Aorta (tissue), 5 donors: ENCODE measurements around the gene IL21. TPM values are rescaled to one million over a fixed set of nuclear protein-coding genes. Genes with fewer than 3 reads are reported as not detected.

Experiments
- ATAC-seq: fragments of 200-7000 bp; cut with Tn5 transposase; one replicate; pipeline ENCODE4 v1.9.1; 2022; ENCODE audit warnings: moderate library complexity; ENCODE audit not compliant: low FRiP score
- DNase-seq, 2 donors: peaks; one replicate each; pipeline ENCODE4 v3.0.0-alpha.2; 2020
- H3K27ac ChIP-seq, 2 donors: one replicate each; pipeline ENCODE4 v1.5.1; 2013; ENCODE audit warnings: low read length in 2 of 2, mild to moderate bottlenecking in 2 of 2, moderate library complexity in 2 of 2, control low read depth in 1 of 2, inconsistent platforms in 1 of 2, low read depth in 1 of 2
- H3K27me3 ChIP-seq, 2 donors: one replicate each; pipeline ENCODE4 v1.6.1; 2013; ENCODE audit warnings: control low read depth in 1 of 2, low read length in 1 of 2, mild to moderate bottlenecking in 1 of 2, moderate library complexity in 1 of 2; ENCODE audit not compliant: insufficient read depth in 2 of 2, control insufficient read depth in 1 of 2
- H3K36me3 ChIP-seq, 2 donors: one replicate each; pipeline ENCODE4 v1.6.1; 2013; ENCODE audit warnings: control low read depth in 1 of 2, low read length in 1 of 2, mild to moderate bottlenecking in 1 of 2; ENCODE audit not compliant: insufficient read depth in 2 of 2, control insufficient read depth in 1 of 2
- H3K4me1 ChIP-seq, 2 donors: one replicate each; pipeline ENCODE4 v1.6.1; 2013; ENCODE audit warnings: low read length in 2 of 2, control low read depth in 1 of 2, mild to moderate bottlenecking in 1 of 2, moderate library complexity in 1 of 2; ENCODE audit not compliant: insufficient read depth in 2 of 2, control insufficient read depth in 1 of 2
- H3K4me3 ChIP-seq, 2 donors: one replicate each; pipeline ENCODE4 v1.5.1; 2013; ENCODE audit warnings: low read length in 2 of 2, control low read depth in 1 of 2, mild to moderate bottlenecking in 1 of 2
- H3K9me3 ChIP-seq: one replicate; pipeline ENCODE4 v1.6.1; 2013; ENCODE audit warnings: mild to moderate bottlenecking, low read length; ENCODE audit not compliant: control insufficient read depth
- WGBS, 2 donors: extraction: QIAGEN DNeasy Blood & Tissue Kit; methylation state at CpG; one replicate each; pipeline ENCODE4 v1.1.7; 2013; 5-methylcytosine and 5-hydroxymethylcytosine counted together
- intact Hi-C, 2 donors: fragments of 100-400 bp; cut with DNase I; formaldehyde crosslinking; loops; one replicate each; pipeline versions ENCODE4 v1.14.2 to v1.15.0; 2022
- polyA plus RNA-seq, 2 donors: library from polyadenylated mRNA; stranded (reverse); fragments of 200-250 nt; gene quantifications; one replicate each; pipeline ENCODE4 v1.2.3, GENCODE V29; 2013
- total RNA-seq, 2 donors: library from RNA; stranded (reverse); fragmentation: NEBNext Ultra II Directional; extraction: Animal tissue kit (Norgen Biotek cat#: 25700); gene quantifications; one replicate each; pipeline ENCODE4 v1.2.1, GENCODE V29; 2021
- donor health status: healthy with polysubstance abuse.
- donor health status: Bipolar disorder and iron deficiency.
- donor health status: DM: no; HTN: no; CAD: no.
- donor health status: DM: no; HTN: no; CAD: no.
- donor health status: DM: yes; HTN: yes; CAD: no.

IL21 gene
- total and polyA plus RNA-seq, 4 donors = not detected

GRCh38 chr4:122643257-122643656, 22.4 kb upstream of the IL21 start:
- no peak for ATAC-seq
- Histone ChIP-seq H3K4me3 (no peak overlapping the region), H3K9me3 (no peaks in the 10 kb centered on the region), H3K36me3 (no peaks in the 10 kb centered on the region), H3K27ac (no peak overlapping the region), H3K4me1 (no peaks in the 10 kb centered on the region), H3K27me3 (no peaks in the 10 kb centered on the region)
- intact Hi-C loops = no loop called here
- DNase-seq = no peak
- 84 to 86% methylated on average over 2 of the region's 2 CpGs for WGBS, 2 donors

DNA sequence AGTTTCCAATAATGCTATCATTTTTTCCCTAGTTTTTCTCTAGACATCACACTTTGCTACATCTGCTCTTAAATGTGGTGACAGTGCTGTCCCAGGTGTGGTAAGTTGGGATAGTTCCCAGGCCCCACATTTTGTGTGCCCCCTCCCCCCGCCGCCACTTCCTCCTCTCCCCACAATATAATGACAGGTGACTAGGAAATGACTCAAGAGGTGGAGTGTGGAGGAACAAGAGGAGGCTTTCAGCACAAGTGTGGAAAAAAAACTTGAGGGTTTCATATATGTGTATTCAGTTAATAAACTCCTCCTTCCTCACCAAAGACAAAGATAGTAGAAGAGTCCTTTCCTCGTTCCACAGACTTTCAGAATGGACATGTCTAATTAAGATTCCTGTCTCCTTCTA, 18.3 kb upstream of the IL21 start:
- H3K4me3 ChIP-seq = no peak overlapping the region
- DNase-seq = no peak
- H3K9me3 ChIP-seq = no peaks in the 10 kb centered on the region
- no peak overlapping the region for H3K27ac ChIP-seq
- H3K27me3 ChIP-seq = no peaks in the 10 kb centered on the region
- no peak for ATAC-seq
- intact Hi-C loops = no loop called here
- WGBS, 2 donors = 89% methylated on average over 3 of the region's 3 CpGs
- no peaks in the 10 kb centered on the region for H3K4me1 ChIP-seq
- H3K36me3 ChIP-seq = no peaks in the 10 kb centered on the region

DNA sequence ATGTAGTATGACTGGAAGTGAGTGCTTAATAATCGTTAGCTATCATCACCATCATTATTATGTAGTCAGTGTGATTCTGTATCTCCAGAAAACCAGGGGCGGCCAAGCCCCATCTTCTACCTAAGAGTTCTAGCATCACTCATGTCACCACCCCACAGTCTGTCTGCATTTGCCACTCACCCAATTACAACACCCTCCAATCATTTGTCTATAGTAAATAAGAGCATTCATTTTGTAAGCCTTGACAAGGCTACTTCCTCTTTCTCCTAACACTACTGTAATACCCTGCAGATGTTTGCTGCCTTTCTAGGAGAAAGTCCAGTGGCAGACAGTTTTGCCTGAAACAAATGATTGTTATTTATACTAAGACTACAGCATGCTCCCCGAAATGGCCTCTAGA, 15.8 kb upstream of the IL21 start:
- no peaks in the 10 kb centered on the region for H3K36me3 ChIP-seq
- no peak overlapping the region for H3K4me3 ChIP-seq
- ATAC-seq (no peak), DNase-seq (no peak)
- H3K27ac ChIP-seq = no peak overlapping the region
- WGBS, 2 donors = 58 to 59% methylated on average over 3 of the region's 3 CpGs
- H3K27me3 ChIP-seq = no peaks in the 10 kb centered on the region
- intact Hi-C loops = no loop called here
- no peaks in the 10 kb centered on the region for H3K9me3 ChIP-seq
- H3K4me1 ChIP-seq = no peaks in the 10 kb centered on the region

GRCh38 chr4:122635205-122635604, 14.3 kb upstream of the IL21 start:
- H3K36me3 ChIP-seq = no peaks in the 10 kb centered on the region
- H3K27me3 ChIP-seq = no peaks in the 10 kb centered on the region
- H3K9me3 ChIP-seq = no peaks in the 10 kb centered on the region
- H3K27ac ChIP-seq = no peak overlapping the region
- DNase-seq (no peak), ATAC-seq (no peak)
- intact Hi-C loops = no loop called here
- H3K4me3 ChIP-seq = no peak overlapping the region
- WGBS, 2 donors = 65 to 66% methylated on average over 3 of the region's 3 CpGs
- H3K4me1 ChIP-seq = no peaks in the 10 kb centered on the region

DNA sequence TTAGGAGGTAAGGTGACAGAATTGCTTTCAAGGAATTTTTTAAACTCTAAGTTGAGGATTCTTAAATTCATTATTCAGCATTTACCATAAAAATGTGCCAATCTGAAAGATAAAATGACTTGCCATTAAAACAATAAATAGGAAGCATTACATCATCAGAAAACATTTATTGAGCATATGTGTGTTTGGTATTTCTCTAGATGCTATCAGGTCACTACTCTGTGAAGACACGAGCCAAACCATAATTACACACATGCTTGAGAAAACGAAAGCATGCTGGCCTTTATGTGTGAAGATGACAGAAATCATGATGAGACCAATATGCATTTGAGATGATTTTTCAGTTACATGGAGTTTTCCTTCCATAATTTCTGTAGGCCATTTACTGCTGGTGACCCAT, 12.3 kb upstream of the IL21 start:
- Histone ChIP-seq H3K27me3 (no peaks in the 10 kb centered on the region), H3K9me3 (no peaks in the 10 kb centered on the region), H3K27ac (no peak overlapping the region), H3K36me3 (no peaks in the 10 kb centered on the region), H3K4me1 (no peaks in the 10 kb centered on the region), H3K4me3 (no peak overlapping the region)
- no peak for ATAC-seq
- WGBS, 2 donors = 62 to 71% methylated on average over 2 of the region's 2 CpGs
- DNase-seq = no peak
- intact Hi-C loops = no loop called here

GRCh38 chr4:122632396-122633143, 11.7 kb upstream of the IL21 start:
- H3K4me1 ChIP-seq = no peaks in the 10 kb centered on the region
- H3K9me3 ChIP-seq = no peaks in the 10 kb centered on the region
- no peak overlapping the region for H3K27ac ChIP-seq
- ATAC-seq (no peak), DNase-seq (no peak)
- intact Hi-C loops = no loop called here
- no peak overlapping the region for H3K4me3 ChIP-seq
- 36 to 39% methylated on average over 7 of the region's 7 CpGs for WGBS, 2 donors
- no peaks in the 10 kb centered on the region for H3K36me3 ChIP-seq
- no peaks in the 10 kb centered on the region for H3K27me3 ChIP-seq

GRCh38 chr4:122625156-122625555, 4.3 kb upstream of the IL21 start:
- WGBS, 2 donors = 64 to 69% methylated on average over 2 of the region's 2 CpGs
- no peak for ATAC-seq

GRCh38 chr4:122624205-122624604, 3.3 kb upstream of the IL21 start:
- no peak for ATAC-seq
- Histone ChIP-seq H3K36me3 (no peaks in the 10 kb centered on the region), H3K27ac (no peak overlapping the region), H3K4me1 (no peaks in the 10 kb centered on the region), H3K9me3 (no peaks in the 10 kb centered on the region), H3K4me3 (no peak overlapping the region), H3K27me3 (no peaks in the 10 kb centered on the region)
- 86 to 87% methylated on average over 2 of the region's 2 CpGs for WGBS, 2 donors
- no peak for DNase-seq
- intact Hi-C loops = no loop called here

More at GRCh38 chr4:122625156-122625555, 4.3 kb upstream of the IL21 start:
- no peak overlapping the region for H3K27ac ChIP-seq
- no peak for DNase-seq
- H3K4me1 ChIP-seq = no peaks in the 10 kb centered on the region
- no peaks in the 10 kb centered on the region for H3K27me3 ChIP-seq
- H3K9me3 ChIP-seq = no peaks in the 10 kb centered on the region
- H3K36me3 ChIP-seq = no peaks in the 10 kb centered on the region
- intact Hi-C loops = no loop called here
- H3K4me3 ChIP-seq = no peak overlapping the region

DNA sequence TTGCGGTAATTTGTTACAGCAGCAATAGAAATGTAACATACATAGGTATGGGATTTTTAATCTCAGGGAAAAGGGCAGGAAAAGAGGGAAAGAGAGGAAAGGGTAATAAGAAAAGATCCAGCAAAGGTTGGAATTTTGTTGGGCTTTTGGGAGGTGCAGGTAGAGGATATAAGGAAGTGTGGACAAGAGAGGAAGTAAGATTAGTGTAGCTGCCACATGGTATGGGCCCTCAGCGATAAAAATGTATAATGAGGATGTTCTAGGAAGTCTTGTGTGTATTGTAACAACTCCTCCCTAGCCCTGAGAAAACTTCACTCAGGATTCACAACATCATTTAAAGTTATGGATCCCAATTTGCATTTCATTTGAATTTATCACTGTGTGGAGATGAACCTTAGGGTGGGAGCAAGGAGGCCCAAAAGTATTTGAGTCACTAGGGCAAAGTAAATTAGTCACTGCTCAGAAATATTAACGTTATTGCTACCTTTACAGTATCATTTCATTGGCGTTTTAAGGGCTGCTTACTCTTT, 2.8 kb upstream of the IL21 start:
- Histone ChIP-seq H3K27ac (no peak overlapping the region), H3K9me3 (no peaks in the 10 kb centered on the region), H3K4me3 (no peak overlapping the region), H3K36me3 (no peaks in the 10 kb centered on the region), H3K27me3 (no peaks in the 10 kb centered on the region), H3K4me1 (no peaks in the 10 kb centered on the region)
- intact Hi-C loops = no loop called here
- no peak for ATAC-seq
- no peak for DNase-seq
- WGBS, 2 donors = 87 to 88% methylated on average over 4 of the region's 4 CpGs
